OCI-LY7 (cell line): ENCODE data around the gene CTDSPL2. TPM values are rescaled to one million over a fixed set of nuclear protein-coding genes. Genes with fewer than 3 reads are reported as not detected.

Experiments used
- BruUV-seq: library from RNA; stranded (reverse); fragments of 400-500 nt; replicated peaks from 2 replicates; lab custom pipeline; 2021; lab: Mats Ljungman, UMichigan
- CTCF ChIA-PET: fragments of 300-600 bp; sonication (Branson Sonifier 250); formaldehyde crosslinking; loops from one replicate; lab custom pipeline; 2022; ENCODE audit warnings: antibody characterized with exemption; ENCODE audit not compliant: unreplicated experiment; lab: Charles Lee
- POLR2A ChIA-PET: fragments of 300-600 bp; sonication (Branson Sonifier 250); formaldehyde crosslinking; loops from one replicate; lab custom pipeline; 2022; ENCODE audit warnings: antibody characterized with exemption; lab: Charles Lee
- DNase-seq: peaks from one replicate; pipeline ENCODE4 v3.0.0-alpha.2; 2015; ENCODE audit warnings: low spot score
- H2AFZ ChIP-seq: fragments of 200-600 bp; sonication (generic), shearing (Covaris generic); 2 replicates; pipeline ENCODE4 v1.6.1; 2014; ENCODE audit warnings: mild to moderate bottlenecking, antibody characterized with exemption, low read length, moderate library complexity
- H3K27ac ChIP-seq: fragments of 200-600 bp; sonication (generic); 2 replicates; pipeline ENCODE4 v1.5.1; 2014; ENCODE audit warnings: mixed run types, low read depth, mild to moderate bottlenecking, moderate library complexity, low read length, inconsistent platforms; ENCODE audit not compliant: poor library complexity, severe bottlenecking
- H3K36me3 ChIP-seq: fragments of 200-600 bp; sonication (generic); 2 replicates; pipeline ENCODE4 v1.6.1; 2014; ENCODE audit warnings: mild to moderate bottlenecking, antibody characterized with exemption, low read length, moderate library complexity, mixed read lengths; ENCODE audit not compliant: insufficient read depth
- H3K4me1 ChIP-seq: fragments of 200-600 bp; sonication (generic); 2 replicates; pipeline ENCODE4 v1.5.1; 2014; ENCODE audit warnings: mild to moderate bottlenecking, low read length; ENCODE audit not compliant: insufficient read depth, poor library complexity, severe bottlenecking
- H3K4me2 ChIP-seq: fragments of 200-600 bp; sonication (generic); 2 replicates; pipeline ENCODE4 v1.6.1; 2014; ENCODE audit warnings: mild to moderate bottlenecking, low read length
- H3K4me3 ChIP-seq: fragments of 200-600 bp; sonication (generic); 2 replicates; pipeline ENCODE4 v1.5.1; 2014; ENCODE audit warnings: mild to moderate bottlenecking, low read depth, low read length; ENCODE audit not compliant: poor library complexity, severe bottlenecking
- H3K79me2 ChIP-seq: fragments of 200-600 bp; sonication (generic); 2 replicates; pipeline ENCODE4 v1.6.1; 2016; ENCODE audit warnings: low read depth, mild to moderate bottlenecking, low read length, moderate library complexity, mixed read lengths; ENCODE audit not compliant: insufficient read depth
- H3K9me2 ChIP-seq: fragments of 200-600 bp; sonication (generic); 2 replicates; pipeline ENCODE4 v1.6.1; 2016; ENCODE audit warnings: mild to moderate bottlenecking, low read length, mixed read lengths; ENCODE audit not compliant: insufficient read depth
- H3K9me3 ChIP-seq: fragments of 200-600 bp; sonication (generic); 2 replicates; pipeline ENCODE4 v1.6.1; 2014; ENCODE audit warnings: mild to moderate bottlenecking, mixed run types, low read length, mixed read lengths
- H4K20me1 ChIP-seq: fragments of 200-600 bp; sonication (generic); 2 replicates; pipeline ENCODE4 v1.6.1; 2014; ENCODE audit warnings: mild to moderate bottlenecking, antibody characterized with exemption, low read length, moderate library complexity, mixed read lengths; ENCODE audit not compliant: insufficient read depth
- EZH2phosphoT487 ChIP-seq: fragments of 200-600 bp; sonication (generic); IDR thresholded peaks from 2 replicates; pipeline ENCODE4 v1.6.1; 2018; ENCODE audit warnings: low read depth, borderline replicate concordance, mild to moderate bottlenecking, mixed run types, antibody characterized with exemption, low read length, moderate library complexity, mixed read lengths
- intact Hi-C: fragments of 100-400 bp; cut with micrococcal nuclease; formaldehyde crosslinking; loops from one replicate; pipeline ENCODE4 v1.10.0; 2022; ENCODE audit not compliant: unreplicated experiment
- total RNA-seq, 2 experiments: library from RNA; depleted of rRNA in 1 of 2; stranded (reverse); fragments of >200 nt in 1 of 2; shearing (Covaris generic) in 1 of 2; gene quantifications; 2 replicates each; pipeline ENCODE4 v1.2.3, GENCODE V29; 2014 to 2022
- TF ChIP-seq, protein P1 (sequence below): fragments of 200-600 bp; sonication (generic); conservative IDR thresholded peaks from 2 replicates; pipeline ENCODE4 v1.5.1; 2014; ENCODE audit warnings: mild to moderate bottlenecking, antibody characterized with exemption, low read length, moderate library complexity, mixed read lengths

CTDSPL2 gene
- total RNA-seq, 2 experiments from 2014 or later: 88.0 to 138 TPM

DNA sequence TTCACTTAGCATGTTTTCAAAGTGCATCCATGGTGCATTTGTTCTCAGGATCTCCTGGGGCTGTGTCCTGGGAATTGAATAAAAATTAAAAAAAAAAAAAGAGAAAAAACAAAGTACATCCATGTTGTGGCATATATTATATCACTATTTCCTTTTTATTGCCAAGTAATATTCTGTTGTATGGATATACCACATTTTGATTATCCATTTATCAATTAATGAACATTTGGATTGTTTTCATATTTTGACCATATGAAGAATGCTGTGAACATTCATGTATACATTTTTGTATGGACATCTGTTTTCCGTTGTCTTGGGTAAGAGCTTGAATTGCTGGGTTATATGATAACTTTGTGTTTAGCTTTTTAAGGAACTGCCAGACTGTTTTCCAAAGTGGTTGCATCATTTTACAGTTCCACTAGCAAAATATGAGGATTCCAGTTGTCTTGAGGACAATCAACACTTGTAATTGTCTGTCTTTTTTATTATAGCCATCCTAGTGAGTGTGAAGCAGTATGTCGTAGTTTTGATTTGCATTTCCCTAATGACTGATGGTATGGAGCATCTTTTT is 44.5 kb downstream of the CTDSPL2 start:
- Histone ChIP-seq H3K79me2 (peaks cover 68% of the 10 kb centered on the region), H3K4me1 (no peaks in the 10 kb centered on the region), H3K36me3 (peaks cover 79% of the 10 kb centered on the region), H3K4me2 (no peak overlapping the region), H4K20me1 (no peaks in the 10 kb centered on the region), H3K9me2 (no peaks in the 10 kb centered on the region), H3K4me3 (no peak overlapping the region), H3K9me3 (peaks cover 5% of the 10 kb centered on the region; the same call in 1 of the 2 replicates), H3K27ac (no peak overlapping the region), H2AFZ (no peak overlapping the region)
- ChIA-PET POLR2A (interaction anchor here (1.1 kb wide), 2 partner anchors 15 to 43 kb away, joined by 3 to 4 read pairs; no protein-coding TSS in a partner anchor), CTCF (no interaction called here)
- no TSS peak for BruUV-seq
- no peak for DNase-seq
- intact Hi-C loops: no loop called here
- TF ChIP-seq EZH2phosphoT487: no peak
- TF ChIP-seq, protein P1, sequence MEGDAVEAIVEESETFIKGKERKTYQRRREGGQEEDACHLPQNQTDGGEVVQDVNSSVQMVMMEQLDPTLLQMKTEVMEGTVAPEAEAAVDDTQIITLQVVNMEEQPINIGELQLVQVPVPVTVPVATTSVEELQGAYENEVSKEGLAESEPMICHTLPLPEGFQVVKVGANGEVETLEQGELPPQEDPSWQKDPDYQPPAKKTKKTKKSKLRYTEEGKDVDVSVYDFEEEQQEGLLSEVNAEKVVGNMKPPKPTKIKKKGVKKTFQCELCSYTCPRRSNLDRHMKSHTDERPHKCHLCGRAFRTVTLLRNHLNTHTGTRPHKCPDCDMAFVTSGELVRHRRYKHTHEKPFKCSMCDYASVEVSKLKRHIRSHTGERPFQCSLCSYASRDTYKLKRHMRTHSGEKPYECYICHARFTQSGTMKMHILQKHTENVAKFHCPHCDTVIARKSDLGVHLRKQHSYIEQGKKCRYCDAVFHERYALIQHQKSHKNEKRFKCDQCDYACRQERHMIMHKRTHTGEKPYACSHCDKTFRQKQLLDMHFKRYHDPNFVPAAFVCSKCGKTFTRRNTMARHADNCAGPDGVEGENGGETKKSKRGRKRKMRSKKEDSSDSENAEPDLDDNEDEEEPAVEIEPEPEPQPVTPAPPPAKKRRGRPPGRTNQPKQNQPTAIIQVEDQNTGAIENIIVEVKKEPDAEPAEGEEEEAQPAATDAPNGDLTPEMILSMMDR: no peak

GRCh38 chr15:44479343-44479742 is 51.9 kb downstream of the CTDSPL2 start:
- ChIA-PET POLR2A (no interaction called here), CTCF (no interaction called here)
- H3K4me2 ChIP-seq: no peak overlapping the region
- H3K79me2 ChIP-seq: peaks cover 56% of the 10 kb centered on the region
- H3K9me2 ChIP-seq: no peaks in the 10 kb centered on the region
- no peak overlapping the region for H3K4me3 ChIP-seq
- peaks cover 31% of the 10 kb centered on the region for H3K36me3 ChIP-seq
- H3K9me3 ChIP-seq: no peaks in the 10 kb centered on the region
- intact Hi-C loops: no loop called here
- H2AFZ ChIP-seq: no peak overlapping the region
- no peak overlapping the region for H3K27ac ChIP-seq
- TF ChIP-seq EZH2phosphoT487: no peak
- TF ChIP-seq, protein P1: no peak
- no peaks in the 10 kb centered on the region for H4K20me1 ChIP-seq
- DNase-seq: no peak
- no peaks in the 10 kb centered on the region for H3K4me1 ChIP-seq
- BruUV-seq: no TSS peak

DNA sequence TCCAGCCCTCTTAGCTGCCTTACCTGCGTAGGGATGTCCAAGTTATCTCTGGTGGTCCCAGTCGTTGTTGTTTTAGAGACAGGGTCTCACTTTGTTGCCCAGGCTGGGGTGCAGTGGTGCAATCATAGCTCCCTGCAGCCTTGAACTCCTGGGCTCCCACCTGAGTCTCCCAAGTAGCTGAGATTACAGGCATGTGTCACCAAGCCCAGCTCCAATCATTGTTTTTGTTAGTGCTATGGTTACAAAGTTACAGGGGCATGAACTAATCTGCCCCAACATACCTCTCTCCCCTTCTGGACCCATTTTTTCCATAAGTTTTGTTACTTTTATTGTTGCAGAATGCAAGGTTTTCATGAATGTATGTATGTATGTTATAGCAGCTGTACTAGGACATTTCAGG is 54.7 kb downstream of the CTDSPL2 start:
- Histone ChIP-seq H3K4me3 (no peak overlapping the region), H3K4me2 (no peak overlapping the region), H4K20me1 (no peaks in the 10 kb centered on the region), H3K27ac (no peak overlapping the region), H2AFZ (no peak overlapping the region), H3K79me2 (peaks cover 46% of the 10 kb centered on the region), H3K4me1 (no peaks in the 10 kb centered on the region), H3K9me2 (no peaks in the 10 kb centered on the region), H3K9me3 (no peaks in the 10 kb centered on the region), H3K36me3 (peaks cover 44% of the 10 kb centered on the region)
- DNase-seq: no peak
- BruUV-seq: no TSS peak
- TF ChIP-seq, protein P1: no peak
- TF ChIP-seq EZH2phosphoT487: no peak
- POLR2A ChIA-PET: interaction anchor here (0.6 to 1.2 kb wide), 4 partner anchors 11 to 190 kb away, joined by 3 to 4 read pairs (median 3); no protein-coding TSS in a partner anchor
- intact Hi-C loops: no loop called here
- CTCF ChIA-PET: no interaction called here
